Transverse colon (tissue), 4 donors: ENCODE measurements around the gene IL4R. TPM values are rescaled to one million over a fixed set of nuclear protein-coding genes. Genes with fewer than 3 reads are reported as not detected.

ENCODE experiments used
- DNase-seq: peaks from one replicate; pipeline ENCODE4 v3.0.0-alpha.2; 2019
- H3K27ac ChIP-seq, 4 donors: fragments of 200-600 bp; sonication (generic); 2 replicates each; pipeline ENCODE4 v1.5.1; 2016 to 2018; ENCODE audit warnings: inconsistent platforms in 4 of 4
- H3K27me3 ChIP-seq: fragments of 200-600 bp; sonication (generic); 2 replicates; pipeline ENCODE4 v1.5.1; 2017; ENCODE audit warnings: inconsistent platforms
- H3K36me3 ChIP-seq, 4 donors: fragments of 200-600 bp; sonication (generic); 2 replicates each; pipeline ENCODE4 v1.5.1; 2017 to 2019; ENCODE audit warnings: inconsistent platforms in 4 of 4
- H3K4me1 ChIP-seq, 4 donors: fragments of 200-600 bp; sonication (generic); 2 replicates each; pipeline ENCODE4 v1.5.1; 2017 to 2020; ENCODE audit warnings: inconsistent platforms in 4 of 4
- H3K4me3 ChIP-seq, 4 donors: fragments of 200-600 bp; sonication (generic); 1 replicate in 1 of 4; 2 replicates in 3 of 4; pipeline versions ENCODE4 v1.5.1 to v1.6.1; 2017 to 2019; ENCODE audit warnings: inconsistent platforms in 4 of 4
- H3K9me3 ChIP-seq, 2 donors: fragments of 200-600 bp; sonication (generic); 2 replicates each; pipeline ENCODE4 v1.5.1; 2017 to 2019; ENCODE audit warnings: inconsistent platforms in 2 of 2
- EP300 ChIP-seq: sonication (generic); formaldehyde crosslinking; IDR thresholded peaks from one replicate; pipeline ENCODE4 v1.6.1; 2017; ENCODE audit warnings: antibody characterized with exemption, low read depth
- POLR2A ChIP-seq: fragments of 450-650 bp; IDR thresholded peaks from one replicate; pipeline ENCODE4 v1.6.1; 2016; ENCODE audit warnings: antibody characterized with exemption, mild to moderate bottlenecking, moderate library complexity
- POLR2AphosphoS5 ChIP-seq, 3 donors: sonication (generic); formaldehyde crosslinking; IDR thresholded peaks; one replicate each; pipeline ENCODE4 v1.6.1; 2016; ENCODE audit warnings: antibody characterized with exemption in 3 of 3
- WGBS, 2 donors: methylation state at CpG; one replicate each; pipeline ENCODE4 v1.1.5; 2018; ENCODE audit warnings: low coverage in 1 of 2; 5-methylcytosine and 5-hydroxymethylcytosine counted together
- in situ Hi-C, 4 donors: fragments of 200-750 bp; cut with MboI; loops; one replicate each; pipeline versions ENCODE4 v1.15.0 to v1.15.1; 2017; ENCODE audit warnings: low sequenced_read_pairs in 3 of 4, low pct_ligation_motif_present in 1 of 4, low pct_unique_long_range_greater_than_20kb in 1 of 4
- intact Hi-C: fragments of 100-400 bp; cut with DNase I; formaldehyde crosslinking; loops from one replicate; pipeline ENCODE4 v1.15.1; 2023; ENCODE audit warnings: low total_unique reads
- total RNA-seq, 4 donors: library from RNA; depleted of rRNA; stranded (reverse); fragments of >200 nt; gene quantifications; one replicate each; pipeline ENCODE4 v1.1.0, GENCODE V29; 2016
- TF ChIP-seq, protein P1 (sequence below), 5 experiments: fragments of 200-600 bp in 3 of 5; fragments of 450-650 bp in 2 of 5; sonication (generic) in 3 of 5; IDR thresholded peaks; 1 replicate in 2 of 5; 2 replicates in 3 of 5; pipeline ENCODE4 v1.5.1; 2016 to 2017; ENCODE audit warnings: antibody characterized with exemption in 5 of 5, inconsistent platforms in 3 of 5, mild to moderate bottlenecking in 2 of 5, moderate library complexity in 1 of 5

Gene IL4R
- total RNA-seq, 4 donors from 2014 or later, result 106 to 235 (median 156) TPM

DNA sequence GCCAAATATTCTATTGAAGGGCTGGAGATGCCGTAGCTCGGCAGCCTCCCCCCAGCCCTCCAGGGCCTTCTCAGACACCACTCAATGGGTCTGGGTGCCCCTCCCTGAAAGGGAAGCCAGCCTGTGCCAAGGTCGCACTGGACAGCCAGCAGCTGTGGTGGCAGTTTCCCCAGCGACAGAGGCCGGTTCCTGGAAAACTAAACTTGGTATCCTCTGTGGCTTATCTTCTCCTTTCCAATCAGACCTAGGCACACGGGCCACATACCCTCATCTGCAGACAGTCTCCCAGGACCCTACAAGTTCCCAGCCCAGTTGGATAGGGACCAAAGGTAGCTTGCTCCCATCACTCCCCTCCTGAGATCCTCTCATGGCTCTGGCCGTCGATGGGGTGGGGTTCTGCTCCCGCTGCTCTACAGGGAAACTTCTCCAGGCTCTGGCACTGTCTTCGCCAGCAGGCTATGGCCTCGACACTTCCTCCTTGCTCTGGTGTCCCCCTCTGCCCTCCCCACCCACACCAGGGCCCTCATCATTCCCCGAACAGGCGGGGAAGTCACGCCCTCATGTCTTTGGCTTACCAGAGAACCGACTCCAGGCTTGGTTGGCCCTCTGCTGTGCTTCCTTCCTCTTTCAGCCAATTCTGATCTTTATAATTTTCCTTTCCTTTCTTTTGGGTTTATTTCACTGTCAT, 69.9 kb downstream of the IL4R start:
- Histone ChIP-seq H3K27me3 (no peaks in the 10 kb centered on the region), H3K27ac (no peak overlapping the region), H3K36me3 (no peaks in the 10 kb centered on the region), H3K9me3 (no peaks in the 10 kb centered on the region), H3K4me3 (no peak overlapping the region), H3K4me1 (no peaks in the 10 kb centered on the region)
- intact Hi-C loops, result no loop called here
- TF ChIP-seq EP300 (no peak), POLR2A (no peak), POLR2AphosphoS5 (IDR thresholded peaks at IDR 0.05) (no peak)
- TF ChIP-seq, protein P1, sequence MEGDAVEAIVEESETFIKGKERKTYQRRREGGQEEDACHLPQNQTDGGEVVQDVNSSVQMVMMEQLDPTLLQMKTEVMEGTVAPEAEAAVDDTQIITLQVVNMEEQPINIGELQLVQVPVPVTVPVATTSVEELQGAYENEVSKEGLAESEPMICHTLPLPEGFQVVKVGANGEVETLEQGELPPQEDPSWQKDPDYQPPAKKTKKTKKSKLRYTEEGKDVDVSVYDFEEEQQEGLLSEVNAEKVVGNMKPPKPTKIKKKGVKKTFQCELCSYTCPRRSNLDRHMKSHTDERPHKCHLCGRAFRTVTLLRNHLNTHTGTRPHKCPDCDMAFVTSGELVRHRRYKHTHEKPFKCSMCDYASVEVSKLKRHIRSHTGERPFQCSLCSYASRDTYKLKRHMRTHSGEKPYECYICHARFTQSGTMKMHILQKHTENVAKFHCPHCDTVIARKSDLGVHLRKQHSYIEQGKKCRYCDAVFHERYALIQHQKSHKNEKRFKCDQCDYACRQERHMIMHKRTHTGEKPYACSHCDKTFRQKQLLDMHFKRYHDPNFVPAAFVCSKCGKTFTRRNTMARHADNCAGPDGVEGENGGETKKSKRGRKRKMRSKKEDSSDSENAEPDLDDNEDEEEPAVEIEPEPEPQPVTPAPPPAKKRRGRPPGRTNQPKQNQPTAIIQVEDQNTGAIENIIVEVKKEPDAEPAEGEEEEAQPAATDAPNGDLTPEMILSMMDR (IDR thresholded peaks at IDR 0.05), result no peak
- DNase-seq, result no peak
- in situ Hi-C loops, result no loop called here
- WGBS, 2 donors, result 70 to 74% methylated on average over 9 to 15 of the region's 15 CpGs

GRCh38 chr16:27384425-27384824, 70.7 kb downstream of the IL4R start:
- WGBS, 2 donors, result 59 to 70% methylated on average over 4 to 5 of the region's 5 CpGs
- in situ Hi-C loops, result no loop called here
- Histone ChIP-seq H3K4me3 (no peak overlapping the region), H3K27me3 (no peaks in the 10 kb centered on the region), H3K27ac (no peak overlapping the region), H3K36me3 (no peaks in the 10 kb centered on the region), H3K9me3 (no peaks in the 10 kb centered on the region), H3K4me1 (no peaks in the 10 kb centered on the region)
- no peak for DNase-seq
- intact Hi-C loops, result no loop called here
- no peak for TF ChIP-seq POLR2A
- no peak for TF ChIP-seq POLR2AphosphoS5 (IDR thresholded peaks at IDR 0.05)
- no peak for TF ChIP-seq EP300
- TF ChIP-seq, protein P1 (IDR thresholded peaks at IDR 0.05), result no peak

DNA sequence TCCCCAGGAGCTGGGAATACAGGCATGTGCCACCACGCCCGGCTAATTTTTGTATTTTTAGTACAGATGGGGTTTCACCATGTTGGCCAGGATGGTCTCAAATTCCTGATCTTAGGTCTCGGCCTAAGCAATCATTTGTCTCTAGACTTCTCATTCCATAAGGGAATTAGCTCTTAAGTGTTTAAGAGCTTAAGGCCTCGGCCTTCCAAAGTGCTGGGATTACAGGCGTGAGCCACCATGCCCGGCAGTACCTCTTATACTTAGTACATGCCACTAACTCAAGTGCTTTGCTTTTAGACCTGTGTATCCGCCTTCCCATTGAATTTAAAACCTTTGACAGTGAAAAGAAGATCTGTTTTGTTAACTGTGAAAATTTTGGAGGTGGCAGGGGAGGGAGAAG, 71.6 kb downstream of the IL4R start:
- Histone ChIP-seq H3K36me3 (no peaks in the 10 kb centered on the region), H3K27me3 (no peaks in the 10 kb centered on the region), H3K4me1 (no peaks in the 10 kb centered on the region), H3K27ac (no peak overlapping the region), H3K9me3 (no peaks in the 10 kb centered on the region), H3K4me3 (no peak overlapping the region)
- DNase-seq, result no peak
- WGBS, 2 donors, result 88 to 89% methylated on average over 3 to 7 of the region's 7 CpGs
- in situ Hi-C loops, result no loop called here
- TF ChIP-seq, protein P1 (IDR thresholded peaks at IDR 0.05), result no peak
- no peak for TF ChIP-seq POLR2A
- TF ChIP-seq EP300, result no peak
- no peak for TF ChIP-seq POLR2AphosphoS5 (IDR thresholded peaks at IDR 0.05)
- intact Hi-C loops, result no loop called here

- 75 to 82% methylated on average over 4 of the region's 4 CpGs for WGBS, 2 donors
These were observed 72.9 kb downstream of the IL4R start for GRCh38 chr16:27386674-27387073.

More at GRCh38 chr16:27386674-27387073, 72.9 kb downstream of the IL4R start:
- no peak for DNase-seq
- no peak overlapping the region for H3K27ac ChIP-seq
- no peaks in the 10 kb centered on the region for H3K36me3 ChIP-seq
- H3K4me1 ChIP-seq, result no peaks in the 10 kb centered on the region
- H3K9me3 ChIP-seq, result no peaks in the 10 kb centered on the region
- no peak for TF ChIP-seq EP300
- no peak for TF ChIP-seq POLR2AphosphoS5 (IDR thresholded peaks at IDR 0.05)
- TF ChIP-seq POLR2A, result no peak
- TF ChIP-seq, protein P1 (IDR thresholded peaks at IDR 0.05), result no peak
- H3K27me3 ChIP-seq, result no peaks in the 10 kb centered on the region
- in situ Hi-C loops (no loop called here), intact Hi-C loops (no loop called here)
- H3K4me3 ChIP-seq, result no peak overlapping the region
